Activated CD8-positive, alpha-beta memory T cell treated with anti-CD3 and anti-CD28 coated beads for 1 hour (primary cell): ENCODE data around the gene AMN.

ENCODE experiments used
- DNase-seq, 2 donors: peaks; one replicate each; pipeline ENCODE4 v3.0.0-alpha.2; 2020; ENCODE audit warnings: low read depth in 1 of 2; ENCODE audit errors: extremely low read depth in 1 of 2

Gene AMN

GRCh38 chr14:102942069-102942468 is 19.6 kb downstream of the AMN start:
- no peak for DNase-seq

DNA sequence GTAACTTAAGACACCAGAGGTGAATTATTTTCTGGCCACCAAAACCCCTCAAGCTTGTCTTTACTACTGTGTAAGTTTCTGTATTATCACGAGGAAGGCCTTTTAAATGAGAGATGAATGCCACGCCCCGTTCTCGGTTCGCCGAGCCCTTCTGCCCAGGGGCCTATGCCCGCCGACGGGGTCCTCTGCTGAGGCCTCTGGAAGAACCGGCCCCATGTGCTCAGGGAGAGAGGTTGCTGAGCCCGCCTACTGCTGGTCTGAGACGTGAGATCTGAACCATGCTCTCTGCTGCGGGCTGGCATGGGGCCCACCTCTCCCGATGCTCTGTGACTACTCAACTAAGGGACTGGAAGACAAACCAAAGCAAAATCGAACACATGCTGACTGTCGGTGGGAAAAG is 21.0 kb downstream of the AMN start:
- no peak for DNase-seq

GRCh38 chr14:102943979-102944378 is 21.5 kb downstream of the AMN start:
- DNase-seq, result no peak

- DNase-seq, result no peak
Observed at GRCh38 chr14:102944448-102945330, 22.2 kb downstream of the AMN start.

GRCh38 chr14:102945346-102946130 is 23.1 kb downstream of the AMN start:
- no peak for DNase-seq

DNA sequence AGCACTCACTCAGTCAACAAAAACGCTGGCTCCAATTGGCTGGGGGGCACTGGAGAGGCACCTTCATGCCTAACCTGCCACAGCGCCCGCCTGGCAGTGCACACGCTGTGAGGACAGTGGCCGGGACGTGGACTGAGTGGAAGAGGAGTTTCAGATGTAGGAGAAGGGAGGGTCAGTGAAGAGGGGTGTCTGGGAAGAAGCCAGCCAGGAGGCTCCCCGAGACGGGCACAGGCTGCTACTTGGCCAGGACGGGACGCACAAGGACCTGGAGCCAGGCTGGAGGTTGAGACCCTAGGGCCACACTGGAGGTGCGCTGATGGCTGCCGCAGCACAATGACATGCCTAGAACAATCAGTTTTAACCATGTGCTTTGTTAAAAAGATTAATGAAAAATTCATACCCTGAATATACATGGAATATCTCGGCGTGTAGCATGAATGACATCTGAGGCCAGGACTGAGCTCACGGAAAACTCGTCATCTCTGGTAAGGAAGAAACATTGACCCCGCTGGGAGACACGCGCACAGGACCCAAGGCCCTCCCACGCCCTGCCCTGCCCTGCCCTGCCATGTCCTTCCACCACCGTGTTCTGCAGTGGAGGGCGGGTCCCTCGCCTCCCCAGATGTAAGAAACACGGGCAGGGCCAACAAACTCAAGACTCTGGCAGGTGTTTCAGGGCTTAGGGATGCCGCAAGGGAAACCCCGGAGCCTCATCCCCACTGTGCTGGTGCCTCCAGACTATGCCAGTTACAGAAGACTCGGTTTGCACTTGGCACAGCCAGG is 25.0 kb downstream of the AMN start:
- DNase-seq, result no peak

GRCh38 chr14:102948698-102949061 is 26.2 kb downstream of the AMN start:
- DNase-seq, result no peak

DNA sequence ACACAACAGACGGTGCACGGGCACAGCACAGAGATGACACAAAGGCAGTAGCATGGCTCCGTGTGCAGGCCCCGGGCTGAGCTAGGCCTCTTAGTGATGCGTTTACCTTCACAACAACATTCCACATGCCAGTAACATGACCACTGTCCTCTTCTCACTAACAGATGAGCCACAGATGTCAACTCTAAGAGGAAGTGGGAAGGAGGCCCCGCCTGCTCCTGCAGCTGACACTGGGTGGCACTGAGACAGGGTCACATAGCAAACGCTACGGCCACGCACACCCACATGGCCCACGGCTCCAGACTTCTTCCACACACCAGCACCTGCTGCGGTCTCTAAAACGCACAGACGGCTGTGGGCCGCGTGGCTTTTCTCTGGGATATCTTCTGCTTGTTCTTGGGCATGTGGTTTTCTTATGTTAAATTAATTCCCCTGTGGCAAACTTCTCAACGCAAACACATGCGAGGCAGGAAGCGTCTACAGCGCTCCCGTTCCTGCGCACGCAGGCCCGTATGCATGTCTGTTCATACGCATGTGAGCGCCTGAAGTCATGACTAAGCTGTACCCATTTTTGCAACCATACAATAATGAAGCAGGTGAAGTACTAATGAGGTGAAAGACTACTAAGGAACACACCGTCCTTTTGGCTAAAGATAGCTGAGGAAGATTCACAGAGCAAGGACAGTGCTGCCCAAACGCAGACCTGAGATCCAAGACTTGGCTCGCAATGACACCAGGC is 26.8 kb downstream of the AMN start:
- DNase-seq, result no peak

DNA sequence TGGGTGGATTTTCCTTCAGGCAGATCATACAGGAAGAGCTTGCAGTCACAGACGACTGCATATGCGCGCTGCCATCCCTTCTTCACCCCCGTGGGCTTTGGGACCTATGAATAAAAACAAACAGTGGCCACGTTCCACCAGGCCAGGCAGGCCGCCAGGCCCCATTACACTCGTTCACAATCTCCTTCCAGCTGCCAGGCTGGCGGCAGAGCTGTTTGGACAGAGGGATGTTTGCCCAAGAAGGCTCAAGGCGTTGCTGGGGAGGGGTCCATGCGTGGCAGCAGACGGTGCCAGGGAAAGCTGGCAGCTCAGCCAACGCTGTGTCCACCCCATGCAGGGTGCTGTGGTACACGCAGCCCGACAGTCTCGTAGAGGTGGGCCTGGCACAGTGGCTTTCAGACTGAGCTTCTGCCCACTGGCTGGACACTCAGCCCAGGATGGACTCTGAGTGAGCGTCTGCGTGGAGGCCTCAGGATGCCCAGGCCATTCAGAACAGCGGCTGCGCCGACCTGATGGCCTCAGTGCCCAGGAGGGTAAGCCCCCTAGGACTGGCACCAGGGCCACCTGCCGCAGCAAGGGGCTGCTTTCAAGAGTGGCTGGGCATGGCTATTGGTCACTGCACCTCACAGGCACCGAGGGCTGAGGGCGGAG is 27.5 kb downstream of the AMN start:
- DNase-seq, result no peak

DNA sequence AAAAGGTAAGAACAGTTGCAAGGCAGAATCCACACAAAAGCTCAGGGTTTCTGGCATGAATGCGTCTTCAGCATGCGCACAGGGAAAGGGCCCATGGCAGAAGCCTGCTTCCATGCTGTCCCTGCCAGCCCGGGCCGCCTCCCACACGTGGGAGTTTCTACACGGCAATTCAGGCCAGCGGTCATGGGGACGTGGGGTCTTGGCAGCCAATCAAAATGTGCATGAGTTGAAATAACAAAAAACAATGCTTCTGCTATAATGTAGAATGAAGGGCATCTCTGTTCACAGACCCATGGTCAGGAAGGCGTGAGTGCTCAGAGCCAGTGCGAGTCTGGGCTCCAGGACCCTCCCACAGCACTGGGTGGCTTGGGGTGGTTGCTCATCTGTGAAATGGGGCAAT is 28.6 kb downstream of the AMN start:
- no peak for DNase-seq

GRCh38 chr14:102951799-102952198 is 29.3 kb downstream of the AMN start:
- DNase-seq, result no peak

GRCh38 chr14:102952276-102952675 is 29.8 kb downstream of the AMN start:
- no peak for DNase-seq

DNA sequence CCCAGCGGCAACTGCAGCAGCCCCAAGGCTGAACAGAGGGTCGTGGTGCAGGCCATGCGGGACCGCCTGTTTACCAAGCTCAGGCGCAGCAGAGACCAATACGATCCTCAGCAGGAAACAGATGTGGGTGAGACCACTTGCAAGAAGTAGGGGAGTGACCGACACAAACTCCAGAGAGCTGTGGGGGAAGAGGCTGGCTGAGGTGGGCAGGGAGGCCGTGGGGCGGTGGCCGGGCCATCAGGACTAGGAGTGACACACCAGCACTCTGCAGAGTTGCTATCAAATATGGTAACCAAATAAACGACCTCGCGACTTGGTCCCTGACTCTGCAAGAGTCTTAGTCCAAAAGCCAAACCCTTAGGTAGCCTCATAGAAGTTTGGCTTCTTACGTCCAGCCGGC is 30.6 kb downstream of the AMN start:
- no peak for DNase-seq

GRCh38 chr14:102954081-102954789 is 31.8 kb downstream of the AMN start:
- no peak for DNase-seq

- no peak for DNase-seq
Observed at GRCh38 chr14:102955636-102956408, 33.4 kb downstream of the AMN start.

- DNase-seq, result no peak
Observed at GRCh38 chr14:102957222-102957621, 34.8 kb downstream of the AMN start.

DNA sequence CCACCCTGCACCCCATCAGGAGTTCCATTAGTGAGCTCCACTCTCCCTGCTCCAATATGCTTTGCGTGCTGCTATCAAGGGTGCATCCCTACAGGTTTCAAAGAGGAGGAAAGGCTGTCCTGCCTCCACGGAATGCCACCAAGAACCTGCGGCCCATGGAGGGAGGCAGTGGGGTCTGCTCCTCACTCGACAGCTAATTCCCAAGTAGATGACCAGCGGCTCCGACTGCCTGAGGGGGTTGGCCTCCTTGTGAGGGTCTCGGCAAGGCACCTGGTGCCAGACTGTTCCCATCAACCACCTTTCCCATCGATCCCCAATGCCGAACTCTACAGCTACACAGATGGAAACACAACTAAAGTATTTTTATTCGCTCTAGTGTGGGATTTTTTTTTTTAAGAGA is 36.0 kb downstream of the AMN start:
- no peak for DNase-seq

DNA sequence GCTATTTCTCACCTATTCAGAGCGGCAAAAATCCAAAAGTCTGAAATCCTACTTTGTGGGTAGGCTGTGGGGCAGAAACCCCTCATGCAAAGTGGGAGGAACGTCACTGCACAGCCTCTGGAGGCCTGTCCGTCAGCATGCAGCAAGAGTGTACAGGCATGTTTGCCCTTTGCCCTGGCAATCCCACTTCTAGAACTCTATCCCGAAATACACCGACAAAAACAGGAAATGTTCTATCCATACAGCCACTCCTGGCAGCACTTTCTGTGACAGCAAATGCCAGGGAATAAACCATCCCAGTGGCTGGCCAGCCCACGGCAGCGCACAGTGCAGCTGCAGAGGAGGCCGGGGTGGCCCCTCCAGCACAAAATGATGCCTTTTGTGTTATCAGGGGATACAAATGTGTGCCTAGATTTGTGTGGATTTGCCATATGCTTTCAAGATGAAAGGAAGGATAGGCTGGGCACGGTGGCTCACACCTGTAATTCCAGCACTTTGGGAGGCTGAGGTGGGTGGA is 39.7 kb downstream of the AMN start:
- DNase-seq, result no peak
